A673 (cell line): ENCODE data around the gene DOCK10.

Experiments used
- EZH2 ChIP-seq: fragments of 200-600 bp; sonication (generic); IDR thresholded peaks from 2 replicates; pipeline ENCODE4 v1.6.1; 2017; ENCODE audit warnings: borderline replicate concordance, low read depth, mild to moderate bottlenecking, mixed read lengths, antibody characterized with exemption, low read length; ENCODE audit not compliant: poor library complexity, severe bottlenecking
- TF ChIP-seq, protein P1 (sequence below): fragments of 300-800, 200-600 bp; sonication (generic); conservative IDR thresholded peaks from 2 replicates; pipeline ENCODE4 v1.5.1; 2017; ENCODE audit warnings: low read depth, mild to moderate bottlenecking, antibody characterized with exemption, low read length, moderate library complexity, mixed read lengths

DNA sequence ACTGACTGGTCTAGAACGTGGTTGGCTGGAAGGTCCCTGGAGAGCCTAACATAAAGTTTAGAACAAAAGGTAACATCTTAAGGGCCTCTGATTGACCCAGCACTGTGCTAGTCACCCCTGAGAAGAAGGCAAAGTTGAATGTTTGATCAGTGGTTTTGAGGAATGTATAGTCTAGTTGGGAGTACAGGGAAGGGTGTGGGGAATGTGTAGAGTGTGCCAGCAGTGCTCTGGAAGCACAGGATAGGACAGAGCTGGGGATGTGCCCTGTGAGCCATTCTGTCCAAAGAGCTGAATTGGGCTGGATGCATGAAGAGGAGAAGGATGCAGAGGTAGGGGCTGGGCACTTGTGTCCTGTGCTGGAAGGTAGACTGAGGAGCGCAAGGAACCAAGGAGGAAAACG is 41.0 kb upstream of the DOCK10 start:
- TF ChIP-seq, protein P1, sequence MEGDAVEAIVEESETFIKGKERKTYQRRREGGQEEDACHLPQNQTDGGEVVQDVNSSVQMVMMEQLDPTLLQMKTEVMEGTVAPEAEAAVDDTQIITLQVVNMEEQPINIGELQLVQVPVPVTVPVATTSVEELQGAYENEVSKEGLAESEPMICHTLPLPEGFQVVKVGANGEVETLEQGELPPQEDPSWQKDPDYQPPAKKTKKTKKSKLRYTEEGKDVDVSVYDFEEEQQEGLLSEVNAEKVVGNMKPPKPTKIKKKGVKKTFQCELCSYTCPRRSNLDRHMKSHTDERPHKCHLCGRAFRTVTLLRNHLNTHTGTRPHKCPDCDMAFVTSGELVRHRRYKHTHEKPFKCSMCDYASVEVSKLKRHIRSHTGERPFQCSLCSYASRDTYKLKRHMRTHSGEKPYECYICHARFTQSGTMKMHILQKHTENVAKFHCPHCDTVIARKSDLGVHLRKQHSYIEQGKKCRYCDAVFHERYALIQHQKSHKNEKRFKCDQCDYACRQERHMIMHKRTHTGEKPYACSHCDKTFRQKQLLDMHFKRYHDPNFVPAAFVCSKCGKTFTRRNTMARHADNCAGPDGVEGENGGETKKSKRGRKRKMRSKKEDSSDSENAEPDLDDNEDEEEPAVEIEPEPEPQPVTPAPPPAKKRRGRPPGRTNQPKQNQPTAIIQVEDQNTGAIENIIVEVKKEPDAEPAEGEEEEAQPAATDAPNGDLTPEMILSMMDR = no peak
- TF ChIP-seq EZH2 = no peak
